K562 treated with DMSO at 1 percent for 12 hours (cell line): ENCODE results near the gene DNAJC11. TPM values are rescaled to one million over a fixed set of nuclear protein-coding genes. Genes with fewer than 3 reads are reported as not detected.

Experiments used
- total RNA-seq: library from RNA; unstranded; fragments of 300-600 nt; gene quantifications from 2 replicates; pipeline ENCODE4 v1.2.3, GENCODE V29; 2022; ENCODE audit not compliant: insufficient read depth

Gene DNAJC11, protein sequence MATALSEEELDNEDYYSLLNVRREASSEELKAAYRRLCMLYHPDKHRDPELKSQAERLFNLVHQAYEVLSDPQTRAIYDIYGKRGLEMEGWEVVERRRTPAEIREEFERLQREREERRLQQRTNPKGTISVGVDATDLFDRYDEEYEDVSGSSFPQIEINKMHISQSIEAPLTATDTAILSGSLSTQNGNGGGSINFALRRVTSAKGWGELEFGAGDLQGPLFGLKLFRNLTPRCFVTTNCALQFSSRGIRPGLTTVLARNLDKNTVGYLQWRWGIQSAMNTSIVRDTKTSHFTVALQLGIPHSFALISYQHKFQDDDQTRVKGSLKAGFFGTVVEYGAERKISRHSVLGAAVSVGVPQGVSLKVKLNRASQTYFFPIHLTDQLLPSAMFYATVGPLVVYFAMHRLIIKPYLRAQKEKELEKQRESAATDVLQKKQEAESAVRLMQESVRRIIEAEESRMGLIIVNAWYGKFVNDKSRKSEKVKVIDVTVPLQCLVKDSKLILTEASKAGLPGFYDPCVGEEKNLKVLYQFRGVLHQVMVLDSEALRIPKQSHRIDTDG
- 18.2 and 41.5 TPM in 2 replicates for total RNA-seq

DNA sequence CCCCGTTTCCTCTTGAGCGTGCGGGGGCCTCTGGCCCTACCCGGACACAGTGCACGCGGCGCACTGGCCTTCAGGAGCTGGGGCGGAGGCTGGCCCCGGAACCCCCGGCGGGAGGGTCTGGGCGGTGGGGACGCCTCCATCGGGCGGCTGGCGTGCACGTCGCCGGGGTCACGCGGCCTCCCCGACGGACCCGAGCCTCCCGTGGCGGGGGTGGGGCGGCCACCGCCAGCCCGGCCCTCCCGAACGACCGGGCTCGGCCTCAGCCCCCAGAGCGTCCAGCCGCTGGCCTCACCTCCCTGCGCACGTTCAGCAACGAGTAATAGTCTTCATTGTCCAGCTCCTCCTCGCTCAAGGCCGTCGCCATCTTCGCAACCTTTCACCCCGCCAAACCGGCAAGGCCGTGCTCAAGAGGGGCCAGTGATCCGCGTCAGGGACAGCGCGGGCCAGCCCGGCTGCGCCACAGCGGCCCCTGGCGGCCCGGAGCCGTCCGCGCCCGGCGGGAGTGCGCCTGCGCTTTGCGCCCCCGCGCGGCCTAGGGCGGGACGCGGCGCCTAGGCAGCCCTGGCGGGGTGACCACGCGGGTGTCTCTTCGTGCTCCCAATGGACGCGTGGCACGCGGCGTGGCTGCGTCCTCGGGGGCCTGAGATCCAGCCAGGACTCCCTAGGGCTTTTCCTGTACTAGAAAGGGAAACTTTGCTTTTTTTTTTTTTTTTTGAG lies at the start of gene DNAJC11:
TSS of gene DNAJC11 (minus strand) at position 380 of the 717 bp plus-strand sequence. CDS start at position 364, 16 bp downstream.

GRCh38 chr1:6624710-6625583 lies 76.7 kb downstream of the DNAJC11 start, which contains the start of gene THAP3:
Gene THAP3, plus strand, starts transcription at chr1:6624868. Its CDS starts 351 bp downstream, at chr1:6625219.

GRCh38 chr1:6613361-6614018 lies 88.1 kb downstream of the DNAJC11 start, which contains the start of gene PHF13:
Gene PHF13, plus strand, starts transcription at chr1:6613731. Its CDS starts 336 bp downstream, at chr1:6614067.

DNA sequence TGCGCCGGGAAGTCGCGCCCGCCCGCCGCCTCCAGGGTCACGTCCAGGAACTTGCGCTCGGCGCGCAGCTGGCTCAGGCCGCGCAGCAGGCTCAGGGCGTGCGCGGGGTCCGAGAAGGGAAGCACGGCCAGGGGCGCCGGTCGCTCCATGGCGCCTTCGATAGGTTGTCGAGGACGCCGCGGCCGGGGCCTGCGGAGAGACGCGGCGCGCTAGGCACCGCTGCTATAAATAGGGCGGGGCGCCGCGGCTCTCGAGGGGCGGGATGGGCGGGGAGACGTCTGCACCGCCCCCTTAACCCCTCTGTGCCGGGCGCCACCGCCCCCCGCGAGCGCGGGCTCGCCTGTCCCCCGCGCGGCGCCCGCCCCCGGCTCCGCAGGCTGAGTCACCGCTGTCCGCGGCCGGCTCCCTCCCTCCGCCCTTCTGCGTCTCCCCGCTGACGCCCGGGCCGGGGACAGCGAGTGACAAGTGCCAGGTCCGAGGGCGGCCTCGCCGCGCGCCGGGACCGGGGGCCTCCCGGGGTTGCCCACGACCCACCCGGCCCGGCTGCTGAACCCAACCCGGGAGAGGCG lies 98.9 kb downstream of the DNAJC11 start, which contains the start of gene KLHL21:
TSS of gene KLHL21 (minus strand) at position 201 of the 569 bp plus-strand sequence. CDS start at position 149, 52 bp downstream.

Other genes with a start within 250 kb of the DNAJC11 start
- gene TNFRSF25, start 235.6 kb downstream of the DNAJC11 start, total RNA-seq, result not detected in 2 replicates
- not detected in 2 replicates for gene PLEKHG5, start 210.1 kb downstream of the DNAJC11 start, total RNA-seq
- 5.4 and 15.3 TPM in 2 replicates for gene NOL9, start 147.3 kb downstream of the DNAJC11 start, total RNA-seq
- gene TAS1R1, start 146.5 kb downstream of the DNAJC11 start, total RNA-seq, result not detected in 2 replicates
- 42.2 and 78.2 TPM in 2 replicates for gene ZBTB48, start 121.8 kb downstream of the DNAJC11 start, total RNA-seq
- 47.2 and 84.7 TPM in 2 replicates for gene KLHL21, start 98.9 kb downstream of the DNAJC11 start, total RNA-seq
- gene PHF13, start 88.1 kb downstream of the DNAJC11 start, total RNA-seq, result 11.2 and 27.4 TPM in 2 replicates
- gene THAP3, start 76.9 kb downstream of the DNAJC11 start, total RNA-seq, result 36.0 and 55.4 TPM in 2 replicates
- gene CAMTA1, start 83.6 kb upstream of the DNAJC11 start, total RNA-seq, result 101 and 114 TPM in 2 replicates